Retinal pigment epithelial cell (primary cell): ENCODE data around the gene FOXP1.

Experiments
- DNase-seq: peaks from one replicate; pipeline ENCODE4 v3.0.0-alpha.2; 2010; ENCODE audit warnings: low read depth
- H3K4me3 ChIP-seq: 2 replicates; pipeline ENCODE4 v1.5.1; 2011; ENCODE audit warnings: mild to moderate bottlenecking, low read length, control low read depth, moderate library complexity
- TF ChIP-seq, protein P1 (sequence below): conservative IDR thresholded peaks from 2 replicates; pipeline ENCODE4 v1.5.1; 2011; ENCODE audit warnings: low read depth, low read length, control low read depth, inconsistent platforms

FOXP1 gene

GRCh38 chr3:71616571-71617021 is 33.1 kb upstream of the FOXP1 start:
- TF ChIP-seq, protein P1, sequence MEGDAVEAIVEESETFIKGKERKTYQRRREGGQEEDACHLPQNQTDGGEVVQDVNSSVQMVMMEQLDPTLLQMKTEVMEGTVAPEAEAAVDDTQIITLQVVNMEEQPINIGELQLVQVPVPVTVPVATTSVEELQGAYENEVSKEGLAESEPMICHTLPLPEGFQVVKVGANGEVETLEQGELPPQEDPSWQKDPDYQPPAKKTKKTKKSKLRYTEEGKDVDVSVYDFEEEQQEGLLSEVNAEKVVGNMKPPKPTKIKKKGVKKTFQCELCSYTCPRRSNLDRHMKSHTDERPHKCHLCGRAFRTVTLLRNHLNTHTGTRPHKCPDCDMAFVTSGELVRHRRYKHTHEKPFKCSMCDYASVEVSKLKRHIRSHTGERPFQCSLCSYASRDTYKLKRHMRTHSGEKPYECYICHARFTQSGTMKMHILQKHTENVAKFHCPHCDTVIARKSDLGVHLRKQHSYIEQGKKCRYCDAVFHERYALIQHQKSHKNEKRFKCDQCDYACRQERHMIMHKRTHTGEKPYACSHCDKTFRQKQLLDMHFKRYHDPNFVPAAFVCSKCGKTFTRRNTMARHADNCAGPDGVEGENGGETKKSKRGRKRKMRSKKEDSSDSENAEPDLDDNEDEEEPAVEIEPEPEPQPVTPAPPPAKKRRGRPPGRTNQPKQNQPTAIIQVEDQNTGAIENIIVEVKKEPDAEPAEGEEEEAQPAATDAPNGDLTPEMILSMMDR: no peak
- H3K4me3 ChIP-seq: no peak overlapping the region
- DNase-seq: no peak

GRCh38 chr3:71614869-71615268 is 31.3 kb upstream of the FOXP1 start:
- H3K4me3 ChIP-seq: no peak overlapping the region
- DNase-seq: no peak
- TF ChIP-seq, protein P1: no peak

GRCh38 chr3:71614426-71614825 is 30.9 kb upstream of the FOXP1 start:
- no peak overlapping the region for H3K4me3 ChIP-seq
- TF ChIP-seq, protein P1: no peak
- DNase-seq: no peak

- no peak for DNase-seq
- no peak overlapping the region for H3K4me3 ChIP-seq
- TF ChIP-seq, protein P1: no peak
These were observed 27.6 kb upstream of the FOXP1 start for GRCh38 chr3:71611099-71611498.

GRCh38 chr3:71607364-71607763 is 23.8 kb upstream of the FOXP1 start:
- TF ChIP-seq, protein P1: no peak
- no peak overlapping the region for H3K4me3 ChIP-seq
- DNase-seq: no peak

DNA sequence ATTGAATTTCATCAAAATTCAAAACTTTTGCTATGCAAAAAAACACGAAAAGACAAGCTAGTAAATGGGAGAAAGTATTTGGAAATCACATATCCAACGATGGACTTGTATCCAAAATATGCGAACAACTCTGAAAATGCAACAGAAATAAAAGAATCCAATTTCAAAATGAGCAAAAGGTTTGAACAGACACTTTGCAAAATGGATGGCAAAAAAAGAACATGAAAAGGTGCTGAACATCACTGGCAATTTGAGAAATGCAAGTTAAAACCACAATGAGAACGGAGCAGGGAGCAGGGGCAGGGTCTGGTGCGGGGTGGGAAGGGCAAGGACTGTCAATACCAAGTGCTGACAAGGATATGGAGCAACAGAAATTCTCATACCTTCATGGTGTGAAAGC is 23.1 kb upstream of the FOXP1 start:
- TF ChIP-seq, protein P1: no peak
- DNase-seq: no peak
- H3K4me3 ChIP-seq: no peak overlapping the region

DNA sequence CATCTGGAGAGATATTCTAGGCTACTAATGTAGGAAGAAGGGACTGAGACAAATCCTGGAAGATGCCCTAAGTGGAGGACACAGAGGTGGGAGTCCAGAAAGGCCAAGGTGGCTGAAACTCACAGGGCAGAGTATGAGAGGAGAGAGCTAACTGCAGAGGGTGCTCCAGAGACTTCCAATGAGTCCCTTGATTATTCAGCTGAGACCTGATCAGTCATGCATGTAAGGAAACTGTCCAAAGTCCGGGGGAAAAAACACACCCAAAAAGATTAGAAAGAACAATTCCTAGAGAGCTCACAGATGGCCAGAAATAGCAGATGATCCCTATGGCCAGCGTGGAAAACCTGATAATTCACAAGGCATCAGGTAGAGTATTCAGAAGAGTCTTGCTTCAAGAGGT is 18.7 kb upstream of the FOXP1 start:
- TF ChIP-seq, protein P1: no peak
- no peak for DNase-seq
- no peak overlapping the region for H3K4me3 ChIP-seq
